ENCODE data around the gene PDE4D. TPM values are rescaled to one million over a fixed set of nuclear protein-coding genes. Genes with fewer than 3 reads are reported as not detected.

The PDE4D gene
- total and polyA plus RNA-seq, 2 experiments from 2014 or later = 21.9 to 54.2 TPM

- Histone ChIP-seq H3K36me3 (no peaks in the 10 kb centered on the region), H3K9me3 (ENCODE audit: low read depth) (no peaks in the 10 kb centered on the region), H3K4me3 (no peak overlapping the region), H3K27ac (no peak overlapping the region), H3K27me3 (no peaks in the 10 kb centered on the region), H3K4me1 (ENCODE audit: low read depth) (no peaks in the 10 kb centered on the region)
- DNase-seq (ENCODE audit: low read depth in 1 of 2, low spot score in 1 of 2) = no peak
- TF ChIP-seq CTCF (IDR thresholded peaks at IDR 0.05; ENCODE audit: low read depth, low read length) = no peak
These were observed 26.0 kb upstream of the PDE4D start for GRCh38 chr5:59919484-59919883.

GRCh38 chr5:59917121-59917520 lies 23.6 kb upstream of the PDE4D start:
- no peak overlapping the region for H3K4me3 ChIP-seq
- H3K36me3 ChIP-seq = no peaks in the 10 kb centered on the region
- no peaks in the 10 kb centered on the region for H3K4me1 ChIP-seq (ENCODE audit: low read depth)
- no peak for DNase-seq (ENCODE audit: low read depth in 1 of 2, low spot score in 1 of 2)
- no peaks in the 10 kb centered on the region for H3K27me3 ChIP-seq
- no peaks in the 10 kb centered on the region for H3K9me3 ChIP-seq (ENCODE audit: low read depth)
- TF ChIP-seq CTCF (IDR thresholded peaks at IDR 0.05; ENCODE audit: low read depth, low read length) = no peak
- H3K27ac ChIP-seq = no peak overlapping the region

- TF ChIP-seq CTCF (IDR thresholded peaks at IDR 0.05; ENCODE audit: low read depth, low read length) = no peak
- DNase-seq (ENCODE audit: low read depth in 1 of 2, low spot score in 1 of 2) = no peak
- Histone ChIP-seq H3K9me3 (ENCODE audit: low read depth) (no peaks in the 10 kb centered on the region), H3K36me3 (no peaks in the 10 kb centered on the region), H3K27me3 (no peaks in the 10 kb centered on the region), H3K27ac (no peak overlapping the region), H3K4me3 (no peak overlapping the region), H3K4me1 (ENCODE audit: low read depth) (no peaks in the 10 kb centered on the region)
These were observed 11.7 kb upstream of the PDE4D start for GRCh38 chr5:59905188-59905587.

GRCh38 chr5:59897075-59897474 lies 3.5 kb upstream of the PDE4D start:
- TF ChIP-seq CTCF (IDR thresholded peaks at IDR 0.05; ENCODE audit: low read depth, low read length) = no peak
- Histone ChIP-seq H3K4me3 (no peak overlapping the region), H3K27ac (no peak overlapping the region), H3K36me3 (no peaks in the 10 kb centered on the region), H3K27me3 (peaks cover 49% of the 10 kb centered on the region), H3K4me1 (ENCODE audit: low read depth) (no peaks in the 10 kb centered on the region), H3K9me3 (ENCODE audit: low read depth) (no peaks in the 10 kb centered on the region)
- DNase-seq (ENCODE audit: low read depth in 1 of 2, low spot score in 1 of 2) = no peak

GRCh38 chr5:59891962-59892643 lies 1.4 kb downstream of the PDE4D start:
- H3K4me1 ChIP-seq (ENCODE audit: low read depth) = no peaks in the 10 kb centered on the region
- H3K9me3 ChIP-seq (ENCODE audit: low read depth) = no peaks in the 10 kb centered on the region
- H3K27me3 ChIP-seq = peaks cover 81% of the 10 kb centered on the region
- no peak overlapping the region for H3K27ac ChIP-seq
- H3K4me3 ChIP-seq = no peak overlapping the region
- no peaks in the 10 kb centered on the region for H3K36me3 ChIP-seq
- no peak for TF ChIP-seq CTCF (IDR thresholded peaks at IDR 0.05; ENCODE audit: low read depth, low read length)
- DNase-seq (ENCODE audit: low read depth in 1 of 2, low spot score in 1 of 2) = no peak

All from cardiac muscle cell (in vitro differentiated cells and primary cell).